Putamen (tissue), 1 donor: Measurements from ENCODE around the gene KIRREL3.

Experiments
- DNase-seq: peaks from one replicate; pipeline ENCODE4 v3.0.0-alpha.2; 2016; ENCODE audit warnings: low spot score

Gene KIRREL3

DNA sequence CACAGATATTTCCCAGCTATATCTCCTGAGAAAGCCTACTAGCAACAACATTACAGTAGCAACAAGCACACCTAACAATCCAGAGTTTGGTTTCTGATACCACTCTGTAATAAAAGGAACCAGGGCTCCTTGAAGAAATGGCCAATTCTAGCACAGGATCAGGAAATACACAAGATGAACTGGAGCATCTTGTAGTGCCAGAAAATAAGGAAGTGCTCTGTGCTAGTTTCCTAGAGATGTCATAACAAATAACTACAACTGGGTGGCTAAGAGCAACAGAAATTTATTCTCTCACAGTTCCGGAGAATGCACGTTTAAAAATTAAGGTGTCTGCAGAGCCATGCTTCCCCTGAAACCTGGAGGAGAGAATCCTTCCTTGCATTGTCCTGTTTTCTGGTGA lies 217.8 kb downstream of the KIRREL3 start:
- DNase-seq, result no peak

- no peak for DNase-seq
These were observed 218.6 kb downstream of the KIRREL3 start for GRCh38 chr11:126781942-126782341.

DNA sequence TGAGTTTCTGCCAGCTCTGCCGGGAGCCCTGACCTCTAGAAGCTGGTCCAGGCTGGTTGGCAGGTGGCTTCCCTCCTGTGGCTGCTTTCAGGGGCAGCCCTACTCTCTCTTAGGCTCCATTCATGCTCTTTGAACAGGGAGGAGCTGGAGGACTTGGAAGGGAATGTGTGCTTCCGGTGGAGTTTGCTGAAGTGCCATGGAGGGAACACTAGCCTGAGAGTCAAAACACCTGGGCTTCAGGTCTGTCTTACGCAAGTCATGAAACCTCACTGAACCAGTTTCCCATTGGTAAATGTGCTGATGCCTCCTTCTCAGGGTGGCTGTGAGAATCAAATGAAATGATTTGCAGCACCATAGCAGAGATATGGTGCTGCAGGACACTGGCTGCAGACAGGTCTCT lies 224.5 kb downstream of the KIRREL3 start:
- no peak for DNase-seq

DNA sequence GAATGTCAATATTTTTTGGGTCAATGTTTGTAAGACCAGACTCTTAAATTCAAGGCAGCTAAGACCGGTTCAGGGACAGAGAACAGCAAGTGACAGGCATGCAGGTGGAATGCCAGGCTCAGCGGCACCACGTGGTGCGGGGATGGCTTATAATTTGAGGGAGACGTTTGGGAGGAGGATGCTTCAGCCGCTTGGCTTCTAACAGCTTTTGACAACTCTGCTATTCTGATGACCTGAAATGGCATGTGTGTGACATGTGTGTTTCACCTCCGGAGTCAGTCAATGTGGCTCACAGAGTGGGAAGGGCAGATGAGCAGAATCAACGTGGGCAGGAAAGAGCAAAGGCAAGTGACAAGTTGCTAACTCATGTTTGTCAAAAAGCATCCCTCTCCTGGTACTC lies 228.3 kb downstream of the KIRREL3 start:
- peak; percentile 67 for DNase-seq

DNA sequence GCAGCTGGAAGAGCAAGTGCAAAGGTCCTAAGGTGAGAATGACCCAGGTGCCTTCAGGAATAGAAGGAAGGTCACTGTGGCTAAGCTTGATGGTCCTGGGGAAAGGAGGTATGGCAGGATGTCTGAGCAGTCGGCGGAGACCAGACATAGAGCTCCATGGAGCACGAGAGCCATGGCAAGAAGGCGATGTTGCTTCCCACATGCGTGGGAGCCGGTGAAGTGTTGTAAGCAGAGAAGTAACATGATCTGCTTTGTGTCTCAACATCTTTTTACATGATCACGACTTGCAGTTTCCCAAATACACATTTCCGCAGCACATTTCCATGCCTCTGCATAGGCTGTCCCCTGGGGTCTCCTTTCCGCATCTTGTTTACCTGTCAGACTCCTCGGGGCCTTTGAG lies 231.9 kb downstream of the KIRREL3 start:
- no peak for DNase-seq

DNA sequence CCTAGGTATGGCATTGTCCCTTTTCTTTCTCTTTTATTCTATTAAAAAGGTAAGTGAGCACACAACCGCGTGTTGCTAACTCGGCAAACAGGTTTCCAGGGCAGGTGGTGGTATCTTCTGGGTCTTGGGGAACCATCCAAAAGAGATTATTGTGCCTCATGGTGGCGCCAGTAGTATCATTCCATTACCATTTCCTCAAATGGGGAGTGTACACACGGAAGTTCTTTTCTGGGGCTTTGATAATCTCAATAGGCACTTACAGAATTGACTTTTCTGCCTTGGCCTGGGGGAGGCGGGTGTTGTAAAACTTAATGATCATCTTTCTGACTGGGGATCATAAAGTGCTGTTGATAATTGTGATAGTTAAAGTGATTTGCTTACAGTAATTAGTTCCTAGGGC lies 234.1 kb downstream of the KIRREL3 start:
- DNase-seq, result no peak

GRCh38 chr11:126765196-126765595 lies 235.4 kb downstream of the KIRREL3 start:
- DNase-seq, result no peak

DNA sequence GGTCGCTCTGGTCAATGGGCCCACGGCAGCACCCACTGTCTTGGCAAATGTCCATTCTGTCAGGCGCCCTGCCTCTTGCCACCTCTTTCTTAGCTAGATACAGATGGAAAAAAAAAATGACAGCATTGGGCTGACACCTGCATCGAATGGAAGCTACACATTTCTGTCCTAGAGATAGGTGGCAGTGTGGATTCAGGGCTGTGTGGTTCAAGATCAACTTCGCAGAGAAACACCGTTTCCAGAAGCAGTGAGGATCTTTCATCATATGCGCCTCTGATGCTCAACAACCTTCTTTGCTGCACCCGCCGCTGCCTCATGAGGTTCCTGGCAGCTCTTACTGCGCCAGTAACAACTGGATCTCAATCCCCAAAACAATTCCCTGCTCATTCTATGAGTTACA lies 236.3 kb downstream of the KIRREL3 start:
- DNase-seq, result peak; percentile 21

DNA sequence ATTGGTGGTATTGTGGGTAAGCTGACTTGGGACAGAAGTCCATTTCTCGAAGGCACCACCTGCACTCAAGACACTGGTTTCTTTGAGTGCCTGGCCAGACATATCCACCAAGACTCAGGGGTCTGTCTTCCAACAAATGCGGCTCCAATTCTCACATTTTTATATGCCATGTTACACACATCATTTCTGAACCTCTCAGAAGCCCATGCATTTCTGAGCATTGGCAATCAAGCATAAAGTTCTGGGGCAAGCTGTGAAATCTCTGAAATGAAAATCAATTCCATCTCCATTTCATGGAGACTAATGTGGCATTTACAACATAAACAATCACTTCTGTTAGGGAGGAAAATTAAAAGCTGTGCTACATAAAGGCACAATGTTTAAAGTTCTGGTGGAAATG lies 243.7 kb downstream of the KIRREL3 start:
- no peak for DNase-seq

DNA sequence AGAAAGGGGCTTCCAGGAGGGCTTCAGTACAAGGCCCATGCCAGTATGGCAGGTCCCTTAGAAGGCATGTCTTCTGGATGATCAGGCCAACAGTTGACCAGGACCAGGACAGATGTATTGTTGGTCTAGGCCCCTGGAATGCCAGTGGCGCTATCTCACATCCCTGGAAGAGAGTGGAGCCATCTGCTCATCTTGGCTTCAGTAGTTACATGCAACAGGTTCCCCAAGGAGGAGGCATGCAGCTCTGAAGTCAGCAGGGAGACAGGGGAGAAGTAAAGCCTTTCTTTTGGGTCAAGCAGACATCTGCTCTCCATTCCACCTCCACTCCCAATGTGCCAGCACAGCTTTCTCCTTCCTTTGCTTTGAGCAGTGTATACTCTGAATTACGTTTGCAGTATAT lies 244.1 kb downstream of the KIRREL3 start:
- no peak for DNase-seq

- no peak for DNase-seq
These were observed 245.0 kb downstream of the KIRREL3 start for GRCh38 chr11:126755526-126755925.

DNA sequence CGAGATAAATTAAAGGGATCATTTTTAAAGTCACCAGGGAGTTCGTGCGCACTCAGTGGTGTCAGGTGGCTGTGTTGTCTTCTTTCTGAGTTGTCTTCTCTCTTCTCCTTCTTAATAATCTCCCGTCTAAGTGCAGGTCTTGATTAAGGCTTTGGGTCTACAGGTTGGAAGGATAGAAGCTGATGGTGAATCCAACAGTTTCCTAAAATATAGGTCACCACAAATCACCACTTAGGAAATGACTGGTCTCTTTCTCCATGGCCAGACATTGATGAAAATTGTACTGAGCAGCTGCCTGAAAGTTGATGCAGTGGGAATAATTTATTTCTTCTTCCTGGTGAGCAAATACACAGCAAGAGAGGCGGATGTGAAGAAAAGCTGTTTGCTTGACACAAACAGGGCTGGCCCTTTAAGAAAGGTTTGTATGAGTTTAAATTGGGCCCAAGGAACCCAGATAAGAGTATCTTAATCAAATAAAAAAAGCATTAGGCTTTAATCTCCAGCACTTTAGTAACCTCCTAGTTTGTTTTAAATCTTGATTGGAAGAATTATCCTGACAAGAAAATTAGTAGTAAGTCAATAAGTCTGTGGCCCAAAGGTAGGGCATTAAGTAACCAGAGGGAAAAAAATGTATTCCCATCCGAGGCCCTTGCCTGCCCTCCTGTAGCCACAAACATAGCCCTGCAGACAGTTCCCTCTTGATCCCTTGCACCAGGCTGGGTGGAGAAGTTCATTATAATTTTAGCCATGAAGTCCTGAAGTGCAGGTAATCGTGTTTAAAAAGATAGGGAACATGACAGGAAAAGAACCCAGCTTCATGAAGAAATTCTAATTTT lies 245.8 kb downstream of the KIRREL3 start:
- DNase-seq, result no peak

DNA sequence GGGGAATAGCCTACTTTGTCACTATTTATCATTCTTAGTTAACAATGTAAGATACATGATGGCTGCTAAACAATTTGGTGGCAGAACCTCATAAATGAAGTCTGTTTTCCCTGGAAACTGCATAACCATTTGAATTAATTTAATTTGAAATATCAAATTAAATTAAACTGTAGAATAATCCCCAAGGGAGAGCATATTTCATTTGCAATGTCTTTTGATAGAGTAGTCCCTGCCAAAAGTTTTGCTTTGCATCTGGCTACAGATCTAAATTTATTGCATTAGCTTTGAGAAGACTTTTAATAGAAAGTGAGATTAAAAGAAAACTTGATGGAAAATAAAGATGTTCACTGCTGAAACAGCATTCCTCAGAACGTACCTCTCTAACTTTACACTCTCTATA lies 246.6 kb downstream of the KIRREL3 start:
- DNase-seq, result no peak

- DNase-seq, result no peak
These were observed 249.3 kb downstream of the KIRREL3 start for GRCh38 chr11:126751242-126751641.

GRCh38 chr11:126748793-126749192 lies 251.8 kb downstream of the KIRREL3 start:
- no peak for DNase-seq

GRCh38 chr11:126748100-126748791 lies 252.3 kb downstream of the KIRREL3 start:
- no peak for DNase-seq

DNA sequence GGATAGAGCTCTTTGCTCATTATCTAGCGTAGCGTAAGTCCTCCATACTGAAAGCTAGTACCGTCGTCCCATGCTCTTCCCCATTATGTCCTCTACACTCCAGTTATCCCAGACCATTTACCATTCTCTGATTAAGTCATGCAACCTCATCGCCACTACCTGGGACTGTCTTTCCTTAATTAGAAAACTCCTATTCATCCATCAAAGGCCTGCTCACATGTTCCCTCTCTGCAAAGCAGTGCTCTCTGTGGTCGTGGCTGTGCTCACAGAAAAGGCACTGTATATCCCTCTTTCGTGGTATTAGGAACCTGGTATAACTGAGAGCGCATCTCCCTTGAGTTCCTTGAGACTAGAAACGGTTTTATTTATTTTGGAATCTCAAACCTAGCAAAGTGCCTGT lies 253.3 kb downstream of the KIRREL3 start:
- DNase-seq, result no peak

DNA sequence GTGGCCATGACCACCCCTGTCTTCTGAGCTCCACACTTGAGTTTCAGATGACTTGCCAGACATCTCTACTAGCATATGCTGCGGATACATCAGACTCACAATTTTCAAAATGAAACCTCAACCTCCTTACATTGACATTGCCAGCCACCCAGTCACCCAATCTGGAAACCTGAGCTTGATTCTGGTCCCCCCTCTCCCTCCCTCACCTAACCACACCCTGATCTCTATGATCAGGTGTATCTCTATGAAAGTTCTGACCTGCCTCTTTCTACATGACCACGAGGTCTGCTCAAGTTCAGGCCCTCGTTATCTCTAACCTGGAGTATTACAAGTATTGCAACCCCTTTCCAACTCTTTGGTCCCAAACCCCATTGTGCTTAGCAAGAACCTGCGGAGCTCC lies 254.1 kb downstream of the KIRREL3 start:
- DNase-seq, result no peak

GRCh38 chr11:126744699-126745098 lies 255.9 kb downstream of the KIRREL3 start:
- DNase-seq, result no peak

DNA sequence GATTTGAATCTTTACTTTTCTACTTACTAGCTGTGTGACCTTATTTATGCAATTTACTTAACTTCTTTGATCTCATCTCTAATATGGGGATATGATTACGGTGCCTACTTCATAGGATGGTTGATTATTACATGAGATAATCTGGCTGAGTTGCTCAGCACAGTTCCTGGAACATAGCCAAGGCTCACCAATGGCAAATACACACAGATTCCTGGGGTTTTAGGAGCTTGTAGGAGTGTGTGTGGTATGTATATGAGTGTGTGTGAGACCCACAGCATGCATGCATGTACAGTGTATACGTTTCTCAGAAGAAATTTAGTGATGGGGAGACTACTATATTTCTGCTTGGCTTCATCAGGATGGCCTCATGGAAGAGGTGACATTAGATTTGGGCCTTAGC lies 256.9 kb downstream of the KIRREL3 start:
- no peak for DNase-seq

DNA sequence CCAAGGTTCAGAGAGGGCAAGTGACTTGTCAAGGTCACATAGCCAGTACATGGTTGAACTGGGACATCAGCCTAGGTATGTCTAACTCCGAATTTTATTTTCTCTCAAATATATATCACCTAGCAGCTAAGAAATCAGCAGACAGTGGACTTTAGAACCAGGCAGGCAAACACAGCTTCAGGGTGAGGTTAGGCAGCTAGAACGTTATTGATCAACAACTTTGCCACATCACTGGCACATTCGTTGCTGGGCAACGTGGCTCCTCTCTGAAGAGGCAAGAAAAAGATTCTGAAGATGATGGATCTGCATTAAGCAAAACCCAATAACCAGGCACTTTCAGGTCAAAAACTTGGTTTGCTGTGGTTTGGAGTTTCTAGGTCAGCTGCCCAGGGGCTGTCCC lies 258.0 kb downstream of the KIRREL3 start:
- DNase-seq, result no peak

DNA sequence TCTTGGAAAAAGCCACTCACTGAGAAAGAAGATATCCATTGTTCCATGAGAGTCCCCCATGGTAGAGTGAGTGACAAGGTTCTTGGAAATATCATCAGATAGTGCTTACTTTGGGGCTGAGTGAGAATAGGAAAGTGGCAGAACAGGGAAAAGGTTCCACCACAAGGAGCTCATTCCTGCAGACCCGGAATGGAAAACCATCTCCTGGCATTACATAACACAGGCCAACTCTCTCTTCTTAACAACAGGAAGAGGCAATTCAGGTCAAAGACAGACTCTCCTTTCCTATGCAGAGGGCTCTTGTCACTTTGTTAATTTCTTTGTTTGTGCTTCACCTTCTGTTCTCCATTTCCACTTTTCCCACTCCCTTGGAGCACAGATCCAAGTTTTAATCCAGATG lies 259.7 kb downstream of the KIRREL3 start:
- DNase-seq, result no peak

DNA sequence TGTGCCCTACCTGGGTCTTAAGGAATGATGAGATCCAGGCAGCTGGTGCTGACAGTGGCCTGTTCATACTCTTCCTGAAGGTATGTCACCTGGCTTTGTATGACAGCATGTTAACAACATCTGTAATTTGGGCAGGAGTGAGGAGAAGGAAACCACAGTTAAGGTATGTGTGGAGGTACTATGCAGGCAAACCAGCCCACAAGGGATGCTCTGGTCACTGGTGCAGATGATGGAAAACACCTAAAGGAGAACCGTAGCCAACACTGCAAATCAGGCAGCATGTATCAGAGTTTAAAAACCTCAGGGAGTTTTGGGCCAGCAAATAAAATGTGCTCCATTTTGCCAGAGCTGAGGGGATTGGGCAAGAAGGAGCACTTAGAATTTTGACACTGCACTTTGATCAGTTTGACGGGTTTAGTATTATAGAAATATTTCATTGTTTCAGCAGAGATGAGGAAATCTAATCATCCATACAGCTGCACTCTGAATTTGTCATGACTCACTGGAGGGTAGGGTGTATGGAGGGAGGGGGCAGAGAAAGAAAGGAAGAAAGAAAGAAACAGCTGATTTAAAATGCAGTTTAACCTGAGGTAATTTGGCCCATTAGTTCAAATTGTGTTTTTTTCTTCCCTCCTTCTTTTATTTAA lies 260.9 kb downstream of the KIRREL3 start:
- peak; percentile 45 for DNase-seq
